Stimulated activated naive CD8-positive, alpha-beta T cell treated with anti-CD3 and anti-CD28 coated beads, Interleukin-15, Interleukin-2, amounts not matched to agents 100 U/mL and 50 U/mL, for 24 hours (primary cell): ENCODE measurements around the gene ENTPD2.
"Not testable (repeated sequence)": the region's sequence is repeated elsewhere in the genome, so short reads cannot be mapped to it uniquely, and the experiment has no call there.

ENCODE experiments used
- ATAC-seq: fragments of 150-1000 bp; cut with Tn5 transposase; one replicate; pipeline ENCODE4 v1.10.0; 2021
- DNase-seq: peaks from one replicate; pipeline ENCODE4 v3.0.0; 2021

ENTPD2 gene

DNA sequence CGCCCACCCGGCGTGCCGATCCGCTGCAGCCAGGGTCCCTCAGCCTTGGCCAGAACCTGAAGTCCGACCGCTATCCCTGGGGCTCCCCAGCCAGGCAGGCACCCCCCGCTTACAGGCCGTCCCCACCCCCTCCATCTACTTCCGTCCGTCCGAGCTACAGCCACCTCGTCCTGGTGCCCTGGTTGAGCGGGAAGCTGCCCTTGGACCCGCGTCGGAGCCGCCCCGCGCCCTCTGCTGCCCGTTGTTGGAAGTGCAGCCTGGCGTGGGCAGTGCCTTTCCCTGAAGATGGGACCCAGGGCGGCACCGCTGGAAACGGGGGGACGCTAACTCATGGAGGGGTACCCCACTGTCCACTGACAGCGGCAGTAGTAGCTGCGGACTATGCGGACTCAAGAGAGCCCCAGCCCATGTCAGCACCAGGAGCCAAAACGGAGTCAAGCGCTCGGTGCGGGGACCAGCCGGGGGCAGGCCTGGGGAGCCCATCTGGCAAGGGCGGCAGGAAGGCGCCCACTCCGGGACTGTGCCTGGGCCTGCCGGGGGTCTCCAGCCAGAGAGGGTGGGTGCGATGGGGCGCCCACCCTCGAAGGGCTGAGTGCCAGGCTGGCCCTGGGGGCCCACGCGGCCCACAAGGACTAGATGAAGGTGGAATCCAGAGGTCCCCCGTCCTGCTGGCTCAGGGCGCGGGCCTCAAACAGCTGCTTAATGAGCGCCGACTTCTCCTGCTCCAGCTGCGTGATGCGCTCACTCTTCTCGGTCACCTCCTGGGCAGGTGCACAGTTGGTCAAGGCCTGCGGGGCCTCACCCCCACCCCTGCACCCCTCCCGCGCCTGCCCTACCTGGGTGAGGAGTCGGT is 10.4 kb upstream of the ENTPD2 start:
- peak; percentile 82 for DNase-seq
- no peak for ATAC-seq

DNA sequence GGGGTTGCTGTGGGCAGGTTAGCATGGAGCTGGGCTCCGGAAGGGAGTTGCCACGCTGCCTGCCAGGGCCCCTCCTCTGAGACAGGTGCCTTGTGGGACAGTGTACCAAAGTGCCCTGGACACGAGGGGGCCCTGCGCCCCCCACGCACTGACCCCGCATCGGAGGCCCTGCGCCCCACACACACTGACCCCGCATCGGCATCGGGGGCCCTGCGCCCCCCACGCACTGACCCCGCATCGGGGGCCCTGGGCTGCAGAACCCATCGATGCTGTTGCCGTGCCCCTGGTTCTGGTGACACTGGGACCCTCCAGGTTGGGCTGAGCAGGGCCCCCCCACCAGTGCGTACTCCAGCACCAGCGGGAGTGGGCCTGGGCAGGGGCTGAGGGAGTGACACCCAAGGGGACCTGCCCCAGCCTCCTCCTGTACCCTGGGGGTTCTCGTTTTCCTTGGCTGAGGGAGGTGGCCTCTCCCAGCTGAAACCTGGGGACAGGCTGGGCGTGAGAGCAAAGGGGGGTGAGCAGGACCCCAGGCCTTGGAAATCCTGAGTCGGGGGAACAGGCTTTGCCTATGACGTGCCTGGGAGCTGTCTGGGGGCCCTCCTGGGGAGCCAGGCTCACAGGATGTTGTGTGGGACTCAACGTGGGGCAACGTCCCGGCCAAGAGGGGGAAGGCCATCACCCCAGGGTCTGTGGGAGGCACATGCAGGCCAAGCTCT is 9.6 kb upstream of the ENTPD2 start:
- ATAC-seq: no peak
- no peak for DNase-seq

DNA sequence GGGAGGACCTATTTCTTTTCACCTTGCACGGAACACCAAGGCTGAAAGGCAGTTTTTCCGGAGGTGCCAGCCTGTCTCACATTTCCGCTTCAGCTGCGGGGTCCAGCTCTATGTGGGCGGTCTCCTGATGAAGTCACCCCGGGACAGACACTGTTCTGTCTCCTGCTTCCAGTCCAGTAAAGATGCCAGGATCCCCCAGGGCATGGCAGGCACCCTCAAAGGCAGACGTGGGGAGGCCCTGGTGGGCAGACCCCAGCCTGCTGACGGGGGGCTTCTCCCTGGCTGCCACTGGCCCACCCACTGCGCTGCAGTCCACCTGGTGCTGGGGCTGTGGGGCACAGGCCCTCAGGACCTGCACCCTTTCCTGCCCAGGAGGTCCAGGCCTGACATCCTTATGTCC is 8.9 kb upstream of the ENTPD2 start:
- not testable (repeated sequence) for ATAC-seq, DNase-seq

DNA sequence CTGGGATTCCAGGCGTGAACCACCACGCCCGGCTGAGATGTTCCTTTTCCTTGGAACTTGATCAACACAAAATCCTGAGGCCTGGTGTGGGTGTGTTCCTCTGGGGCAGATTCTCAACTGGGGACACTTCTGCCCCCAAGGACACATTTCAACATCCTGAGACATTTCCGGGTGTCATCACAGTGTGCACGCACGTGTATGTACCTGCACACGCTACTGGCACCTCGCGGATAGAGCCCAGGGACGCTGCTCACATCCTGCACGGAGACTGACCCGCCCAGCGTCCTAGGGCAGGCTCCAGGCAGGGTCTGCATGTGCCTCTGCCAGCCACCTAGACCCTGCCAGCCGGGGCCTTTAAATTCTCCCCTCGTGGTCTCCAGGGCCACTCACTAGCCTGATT is 8.5 kb upstream of the ENTPD2 start:
- ATAC-seq (no peak), DNase-seq (no peak)

DNA sequence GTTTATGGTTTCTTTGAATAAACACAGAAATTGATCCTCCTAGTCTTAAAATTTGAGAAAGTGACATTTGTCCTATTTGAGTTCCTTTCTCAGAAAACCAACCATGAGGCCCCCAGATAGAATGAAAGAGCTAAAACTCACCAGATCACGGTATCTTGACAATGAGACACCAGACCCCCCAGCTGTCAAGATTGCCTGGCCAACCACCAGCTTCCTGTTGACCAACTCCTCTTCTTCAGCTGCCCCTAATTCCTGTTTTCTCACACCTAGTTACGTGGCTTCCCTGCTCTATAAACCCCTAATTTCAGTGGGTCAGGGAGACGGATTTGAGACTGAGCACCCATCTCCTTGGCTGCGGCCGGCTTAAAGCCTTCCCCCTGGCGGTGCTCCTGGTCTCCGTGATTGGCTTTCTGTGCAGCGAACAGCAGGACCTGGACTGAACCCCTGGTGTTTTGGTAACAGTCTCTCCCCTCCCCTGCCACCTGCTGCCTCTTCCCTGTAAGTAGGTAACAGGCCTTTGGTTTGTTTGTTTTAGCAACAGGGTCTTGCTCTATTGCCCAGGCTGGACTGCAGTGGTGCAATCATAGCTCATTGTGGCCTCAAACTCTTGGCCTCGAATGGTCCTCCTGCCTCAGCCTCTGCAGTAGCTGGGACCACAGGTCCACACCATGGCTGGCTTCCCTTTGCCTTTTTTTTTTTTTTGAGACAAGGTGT is 4.8 kb upstream of the ENTPD2 start:
- ATAC-seq (no peak), DNase-seq (no peak)

DNA sequence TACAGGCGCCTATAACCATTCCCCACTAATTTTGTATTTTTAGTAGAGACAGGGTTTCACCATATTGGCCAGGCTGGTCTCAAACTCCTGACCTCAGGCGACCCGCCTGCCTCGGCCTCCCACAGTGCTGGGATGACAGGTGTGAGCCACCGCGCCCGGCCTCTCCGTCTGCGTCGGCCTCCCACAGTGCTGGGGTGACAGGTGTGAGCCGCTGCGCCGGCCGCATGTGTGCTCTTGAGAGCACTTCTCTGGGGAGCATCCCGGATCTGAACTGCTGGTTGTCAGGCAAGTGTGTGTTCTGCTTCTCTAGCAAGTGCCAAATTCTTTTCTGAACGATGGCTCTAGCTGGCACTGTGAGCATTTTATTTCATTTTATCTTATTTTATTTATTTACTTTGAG is 3.7 kb upstream of the ENTPD2 start:
- no peak for ATAC-seq
- no peak for DNase-seq

DNA sequence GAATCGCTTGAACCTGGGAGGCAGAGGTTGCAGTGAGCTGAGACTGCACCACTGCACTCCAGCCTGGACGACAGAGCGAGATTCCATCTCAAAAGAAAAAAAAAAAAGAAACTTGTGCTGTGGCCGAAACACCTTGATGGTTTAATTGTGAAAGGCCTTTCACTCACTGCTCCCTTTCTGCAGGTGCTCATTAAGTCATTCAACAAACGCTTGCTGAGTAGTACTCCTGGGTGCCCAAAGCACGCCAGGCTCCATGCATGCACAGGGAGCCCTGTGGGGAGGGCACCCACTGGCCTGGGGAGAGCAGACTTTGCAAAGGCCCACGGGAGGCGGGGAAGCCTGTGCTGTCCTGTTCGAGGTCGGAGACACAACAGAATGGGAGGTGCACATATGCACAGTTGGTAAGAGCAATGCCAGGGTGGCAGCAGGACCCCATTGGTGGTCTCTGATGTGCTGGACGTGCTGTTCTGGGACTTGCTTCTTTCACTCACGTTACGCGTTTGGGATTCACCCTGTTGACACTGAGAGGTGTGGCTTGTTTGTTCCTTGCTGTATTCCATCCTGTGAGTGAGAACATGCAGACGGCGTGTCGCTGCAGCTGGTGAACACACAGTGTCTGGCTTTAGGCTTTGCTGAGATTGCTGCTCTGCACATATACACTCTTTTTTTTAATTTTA is 3.0 kb upstream of the ENTPD2 start:
- ATAC-seq (no peak), DNase-seq (no peak)

DNA sequence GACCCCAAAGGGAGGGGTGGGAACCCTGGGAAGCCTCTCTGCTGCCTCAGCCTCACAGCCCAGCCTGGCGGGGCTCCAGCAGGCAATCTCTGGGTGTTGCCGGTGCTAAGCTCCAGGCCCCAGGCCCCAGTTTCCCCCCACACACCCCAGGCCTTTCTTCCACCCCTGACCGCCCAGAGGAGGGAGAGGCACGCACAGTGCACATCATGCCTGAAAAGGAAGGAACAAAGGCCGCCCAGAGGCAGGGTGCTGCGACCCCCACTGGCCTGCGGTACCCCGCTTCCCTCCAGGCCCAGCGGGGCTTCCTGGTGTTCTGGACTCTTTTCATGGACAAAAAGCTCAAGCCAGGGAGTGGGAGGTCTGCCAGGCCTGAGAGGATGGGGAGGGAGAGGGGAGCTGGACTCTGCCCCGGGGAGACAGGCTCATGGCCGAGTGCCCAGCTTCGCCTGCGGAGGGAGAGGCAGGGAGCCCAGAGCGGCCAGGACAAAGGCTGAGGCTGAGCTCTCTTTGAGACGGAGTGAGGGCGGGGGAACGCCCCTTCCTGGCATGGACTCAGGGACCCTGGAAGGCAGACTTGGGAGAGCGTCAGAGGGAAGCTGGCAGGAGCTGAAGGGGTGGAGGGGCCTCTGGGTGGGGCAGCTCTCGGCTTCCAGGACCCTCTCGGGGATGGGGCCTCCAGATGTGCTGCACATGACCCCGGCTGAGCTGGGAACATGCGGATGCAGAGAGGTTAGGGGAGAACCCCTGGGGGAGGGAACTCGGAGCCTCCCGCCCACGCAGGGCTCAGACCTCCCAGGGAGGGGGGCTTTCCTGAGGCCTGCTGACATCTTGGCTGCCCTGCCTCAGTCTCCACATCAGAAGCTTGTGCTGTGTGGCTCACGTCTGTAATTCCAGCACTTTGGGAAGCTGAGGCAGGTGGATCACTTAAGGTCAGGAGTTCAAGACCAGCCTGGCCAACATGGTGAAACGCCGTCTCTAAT is 1.8 kb upstream of the ENTPD2 start:
- ATAC-seq (no peak), DNase-seq (no peak)

DNA sequence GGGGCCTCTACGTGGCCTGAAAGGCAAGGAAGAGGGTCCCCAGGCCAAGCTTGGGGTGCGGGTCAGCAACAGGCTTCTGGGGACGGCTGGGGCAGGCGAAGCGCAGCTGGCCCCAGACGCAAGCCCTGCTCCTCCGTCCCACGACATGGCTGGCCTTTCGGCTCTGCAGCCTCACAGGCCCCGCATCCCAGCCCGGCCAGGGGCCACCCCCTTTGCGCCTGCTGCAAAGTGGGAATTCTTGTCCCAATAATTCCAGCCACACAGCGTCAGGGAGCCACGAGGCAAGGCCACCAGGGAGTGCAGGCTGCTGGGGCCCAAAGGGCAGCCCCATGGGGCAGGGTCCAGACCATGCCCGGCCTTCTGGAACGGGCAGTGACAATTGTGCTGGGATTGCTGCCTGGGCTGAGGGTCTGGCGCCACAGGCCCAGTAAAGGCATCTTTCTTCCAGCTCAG is 1.1 kb upstream of the ENTPD2 start:
- no peak for ATAC-seq

DNA sequence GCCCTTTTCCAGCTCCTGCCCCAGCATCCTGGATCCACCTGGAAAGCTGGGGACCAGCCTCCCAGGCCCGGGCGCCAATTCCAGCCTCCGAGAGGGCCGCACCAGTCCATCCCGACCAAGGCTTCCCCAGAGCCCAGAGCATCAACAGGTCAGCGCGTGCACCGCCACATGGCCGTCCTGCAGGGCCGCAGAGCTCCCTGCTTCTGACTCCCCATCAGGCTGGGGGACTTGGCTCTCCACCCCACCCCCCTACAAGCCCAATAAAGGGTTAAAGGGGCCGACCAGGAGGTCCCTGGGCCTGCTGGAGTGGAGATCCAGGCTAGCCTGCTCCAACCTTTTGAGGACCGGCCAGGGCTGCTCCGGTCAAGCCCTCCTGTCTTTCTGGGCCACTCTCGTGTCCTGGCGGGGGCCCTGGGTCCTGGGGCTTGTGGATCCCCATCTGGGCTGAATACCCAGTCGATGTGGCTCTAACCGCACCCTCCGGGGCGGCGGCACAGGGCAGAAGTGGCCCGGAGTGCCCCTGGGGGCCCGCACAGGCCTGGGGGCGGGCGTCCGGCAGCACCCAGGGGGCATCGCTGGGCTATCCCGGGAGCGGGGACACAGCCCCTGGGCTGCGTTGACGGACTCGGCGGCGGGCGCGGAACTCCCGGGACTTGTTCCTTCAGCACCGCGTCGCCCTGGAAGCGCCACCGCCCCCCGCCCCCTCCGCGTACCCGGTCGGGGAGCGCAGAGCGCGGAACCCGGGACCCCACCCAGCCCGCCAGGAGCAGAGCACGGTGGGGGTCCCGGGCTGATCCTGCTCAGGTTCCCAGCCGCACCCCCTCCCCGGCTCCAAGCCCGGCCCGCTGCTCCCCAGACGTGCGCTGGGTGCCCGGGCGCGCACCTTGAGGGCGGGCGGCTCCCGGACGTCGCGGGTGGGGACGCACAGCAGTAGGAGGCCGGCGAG is 590 bp downstream of the ENTPD2 start:
- ATAC-seq: no peak
- DNase-seq: no peak

More for the DNA sequence above, 1.1 kb upstream of the ENTPD2 start:
- DNase-seq: no peak

DNA sequence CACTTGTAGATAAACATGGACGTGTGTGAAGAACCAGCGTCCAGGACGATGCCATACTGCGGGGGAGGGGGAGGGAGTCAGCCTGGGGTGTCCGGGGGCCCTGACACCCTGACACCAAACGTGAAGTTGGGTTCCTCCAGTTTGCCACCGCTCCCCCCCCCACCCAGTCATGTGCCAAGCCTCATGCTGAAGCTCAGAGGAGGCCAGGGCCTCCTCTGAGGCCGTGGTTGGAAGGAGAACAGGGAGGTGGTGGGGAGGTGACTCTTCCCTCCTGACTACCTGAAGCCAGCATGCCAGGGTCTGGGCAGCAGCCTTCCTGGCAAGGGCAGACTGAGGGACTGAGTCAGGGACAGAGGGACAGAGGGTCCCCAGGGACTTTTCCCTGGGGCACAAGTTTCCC is 1.6 kb downstream of the ENTPD2 start:
- no peak for ATAC-seq
- no peak for DNase-seq

DNA sequence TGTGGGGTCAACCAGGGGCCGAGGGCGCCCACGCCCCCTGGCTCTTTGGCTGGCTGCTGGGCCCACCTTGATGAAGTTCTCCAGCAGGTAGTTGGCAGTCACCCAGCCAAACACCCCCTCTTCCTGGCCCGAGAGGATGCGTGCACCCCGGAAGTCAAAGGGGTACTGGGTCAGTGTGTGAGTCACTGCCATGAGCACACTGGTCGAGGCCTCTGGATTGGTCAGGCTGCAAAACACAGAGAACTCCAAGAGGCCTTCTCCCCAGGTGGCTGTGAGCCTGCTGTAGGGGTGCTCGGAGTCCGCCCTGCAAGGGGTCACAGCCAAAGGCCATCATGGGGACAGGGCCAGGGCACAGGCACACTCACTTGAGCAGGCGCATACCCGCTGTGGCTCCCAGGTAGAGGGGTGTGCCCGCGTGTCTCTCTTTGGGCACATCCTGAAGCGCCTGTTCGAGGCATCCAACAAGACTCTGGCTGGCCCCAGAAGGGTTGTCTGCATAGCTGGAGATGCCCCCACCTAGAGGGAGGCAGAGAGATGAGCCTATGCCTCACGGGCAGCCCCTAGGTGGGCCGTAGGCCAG is 2.6 kb downstream of the ENTPD2 start:
- DNase-seq (no peak), ATAC-seq (no peak)

DNA sequence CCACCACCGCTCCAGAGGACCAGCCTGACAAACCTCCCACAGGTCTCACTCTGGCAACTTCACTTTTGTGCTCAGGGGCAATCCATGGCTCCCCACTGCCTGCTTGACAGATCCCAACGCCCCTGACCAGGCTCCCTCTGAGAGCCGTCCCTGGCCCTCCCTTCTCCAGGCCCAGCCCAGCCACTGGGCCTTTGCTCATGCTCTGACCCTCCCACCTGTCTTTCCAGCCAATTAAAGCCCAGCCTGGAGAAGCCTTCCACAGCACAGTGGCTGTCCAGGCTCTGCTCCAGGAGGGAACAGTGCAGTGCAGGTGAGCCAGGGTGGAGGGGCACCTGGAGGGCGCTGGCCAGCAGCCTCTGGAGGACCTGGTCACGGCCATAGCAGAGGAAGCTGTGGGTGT is 3.3 kb downstream of the ENTPD2 start:
- ATAC-seq (no peak), DNase-seq (no peak)

DNA sequence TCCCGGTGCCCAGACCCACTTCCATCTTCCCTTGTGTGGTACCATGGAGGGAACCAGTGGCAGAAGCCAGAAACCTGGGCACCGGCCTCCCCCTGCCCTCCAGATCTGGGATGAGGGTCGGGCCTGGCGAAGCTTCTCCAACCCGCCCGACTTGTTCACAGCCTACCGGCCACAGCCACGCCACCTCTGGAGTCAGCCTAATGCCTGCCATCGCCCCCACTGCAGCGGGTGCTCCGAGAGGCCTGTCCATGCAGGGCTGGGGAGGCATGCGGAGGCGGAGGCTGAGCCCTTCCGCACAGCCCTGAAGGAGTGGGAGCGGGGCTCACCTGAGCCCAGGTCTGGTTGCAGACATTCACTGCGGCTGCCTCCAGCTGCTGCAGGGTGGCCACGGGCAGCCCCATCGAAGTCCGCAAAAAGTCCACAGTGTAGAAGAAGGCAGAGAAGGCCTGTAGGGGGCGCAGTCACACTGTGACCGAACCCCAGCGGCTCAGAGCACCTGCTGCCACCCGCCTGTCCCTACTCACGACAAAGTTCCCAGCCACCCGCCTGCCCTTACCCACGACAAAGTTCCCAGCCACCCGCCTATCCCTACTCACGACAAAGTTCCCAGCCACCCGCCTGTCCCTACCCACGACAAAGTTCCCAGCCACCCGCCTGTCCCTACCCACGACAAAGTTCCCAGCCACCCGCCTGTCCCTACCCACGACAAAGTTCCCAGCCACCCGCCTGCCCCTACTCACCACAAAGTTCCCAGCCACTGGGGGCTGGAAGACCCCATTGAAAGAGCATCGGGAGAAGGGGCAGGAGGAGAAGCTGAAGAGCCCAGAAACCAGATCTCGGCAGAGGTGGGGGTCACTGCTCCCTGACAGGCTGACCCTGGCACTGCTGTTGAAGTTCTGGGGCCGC is 4.1 kb downstream of the ENTPD2 start:
- DNase-seq (peak; percentile 75), ATAC-seq (peak; percentile 41)

DNA sequence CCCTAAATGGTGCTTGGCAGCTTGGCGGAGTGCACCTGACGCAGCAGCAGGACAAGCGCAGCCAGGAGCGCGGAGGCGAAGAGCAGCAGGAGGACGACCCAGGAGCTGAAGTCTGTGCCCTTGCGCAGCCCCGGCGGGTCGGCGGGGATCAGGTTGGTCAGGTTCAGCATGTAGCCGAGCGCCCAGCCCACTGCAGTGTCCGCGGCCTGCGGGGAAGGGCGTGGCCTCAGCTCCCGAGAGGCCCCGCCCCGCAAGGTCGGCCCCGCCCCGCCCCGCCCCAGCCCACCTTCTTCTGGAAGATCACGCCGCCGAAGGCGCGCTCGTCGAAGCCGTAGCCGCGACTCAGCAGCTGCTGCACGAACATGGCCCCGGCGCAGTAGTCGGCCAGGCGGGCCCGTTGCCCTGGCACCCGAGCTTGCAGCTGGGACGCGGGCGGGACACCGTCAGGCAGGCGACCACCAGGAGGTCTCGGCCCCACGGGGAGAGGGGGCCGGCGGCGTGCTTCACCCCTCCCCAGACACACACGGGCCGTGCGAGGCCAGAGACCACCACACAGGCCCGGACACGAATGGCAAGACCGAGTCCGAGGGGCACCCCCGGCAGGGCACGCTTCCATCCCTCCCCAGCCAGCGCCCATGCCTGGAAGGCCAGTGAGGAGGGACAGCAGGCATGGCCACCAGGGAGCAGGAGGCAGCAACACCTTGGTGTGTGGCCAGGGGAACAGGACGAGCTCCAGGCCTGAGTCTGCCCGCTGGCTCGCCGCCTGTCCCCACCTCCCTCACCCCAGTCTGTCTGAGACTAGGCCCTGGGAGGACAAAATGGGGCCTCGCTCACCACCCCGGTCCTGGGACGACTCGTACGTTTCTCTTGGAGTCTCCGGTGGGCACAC is 5.0 kb downstream of the ENTPD2 start:
- DNase-seq (no peak), ATAC-seq (no peak)

DNA sequence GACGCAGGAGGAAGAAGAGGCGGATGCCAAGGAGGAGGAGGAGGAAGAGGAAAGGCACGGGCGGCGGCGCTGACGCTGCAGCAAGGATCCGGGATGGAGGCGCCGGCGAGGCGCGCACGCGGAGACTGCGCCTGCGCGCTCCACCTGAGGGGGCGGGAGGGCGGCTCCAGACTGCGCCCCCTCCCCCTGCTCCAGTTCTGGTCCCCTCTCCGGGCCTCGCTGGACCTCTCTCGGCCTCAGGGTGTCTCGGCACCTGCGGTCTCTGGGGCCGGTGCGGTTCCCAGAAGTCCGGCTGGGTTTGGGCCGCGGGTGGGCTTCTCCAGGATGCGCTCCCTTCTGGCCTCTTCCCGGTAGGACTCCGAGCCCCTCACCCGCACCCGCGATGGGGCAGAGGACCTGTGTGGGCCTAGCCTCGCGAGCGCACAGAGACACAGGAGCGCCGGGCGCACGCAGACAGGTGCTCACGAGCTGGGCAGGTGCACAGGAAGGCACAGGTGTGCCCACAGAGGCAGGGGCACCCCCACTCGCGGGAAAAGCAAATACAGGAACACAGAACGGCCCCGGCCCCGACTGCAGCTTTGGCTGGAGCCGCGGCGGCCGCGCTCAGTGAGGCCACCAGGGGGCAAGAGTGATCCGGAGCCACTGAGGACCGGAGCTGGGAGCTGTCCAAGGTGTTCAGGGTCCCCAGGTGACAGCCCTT is 7.6 kb downstream of the ENTPD2 start, which contains the start of gene NPDC1:
TSS of gene NPDC1 (minus strand) at position 90 of the 700 bp plus-strand sequence. CDS start 188 bp downstream, outside the sequence.
- ATAC-seq: peak; percentile 77
- peak; percentile 90 for DNase-seq
